GM12878 (cell line): Measurements from ENCODE around the gene INSC. TPM values are rescaled to one million over a fixed set of nuclear protein-coding genes. Genes with fewer than 3 reads are reported as not detected.

ENCODE experiments used
- ATAC-seq: fragments of 200-7000 bp; cut with Tn5 transposase; 3 replicates; pipeline ENCODE4 v1.9.1; 2020; ENCODE audit warnings: mild to moderate bottlenecking, moderate library complexity
- BruUV-seq: library from RNA; stranded (reverse); fragments of 400-500 nt; replicated peaks from 2 replicates; lab custom pipeline; 2021; lab: Mats Ljungman, UMichigan
- CTCF ChIA-PET: fragments of 300-600 bp; sonication (Branson Sonifier 250); formaldehyde crosslinking; extraction: SDS; loops from one replicate; lab custom pipeline; 2021; ENCODE audit warnings: inconsistent platforms; lab: Yijun Ruan, JAX
- POLR2A ChIA-PET: fragments of 350-600 bp; formaldehyde crosslinking; extraction: SDS; loops from one replicate; lab custom pipeline; 2021; ENCODE audit warnings: inconsistent platforms; lab: Charles Lee
- RAD21 ChIA-PET: fragments of 300-600 bp; sonication (Branson Sonifier 250); formaldehyde crosslinking; loops from one replicate; lab custom pipeline; 2023; ENCODE audit warnings: antibody characterized with exemption; ENCODE audit not compliant: unreplicated experiment; lab: Charles Lee
- SMC1A ChIA-PET: fragments of 300-600 bp; sonication (Branson Sonifier 250); formaldehyde crosslinking; loops from one replicate; lab custom pipeline; 2023; ENCODE audit not compliant: unreplicated experiment, uncharacterized antibody; lab: Charles Lee
- DNase-seq: peaks from one replicate; pipeline ENCODE4 v3.0.0-alpha.2; 2011; ENCODE audit warnings: low read depth, low spot score
- FAIRE-seq: peaks from 3 replicates; lab custom pipeline; 2011; peaks lifted over from hg19 to GRCh38; lab: Jason Lieb, UNC
- H2AFZ ChIP-seq: 2 replicates; pipeline ENCODE4 v1.6.0; 2011; ENCODE audit warnings: low read depth, low read length, control low read depth; ENCODE audit not compliant: control insufficient read depth
- H3K27ac ChIP-seq: 2 replicates; pipeline ENCODE4 v1.5.1; 2011; ENCODE audit warnings: control low read depth; ENCODE audit not compliant: control insufficient read depth, insufficient read depth
- H3K27me3 ChIP-seq, 2 experiments: replicated peaks in 1 of 2; 2 replicates each; pipeline versions ENCODE4 v1.6.0 to v1.6.1; 2011; ENCODE audit warnings: low read length in 1 of 2; ENCODE audit not compliant: control insufficient read depth in 2 of 2, insufficient read depth in 2 of 2
- H3K36me3 ChIP-seq, 2 experiments: 2 replicates each; pipeline ENCODE4 v1.5.1; 2011; ENCODE audit warnings: low read length in 1 of 2; ENCODE audit not compliant: control insufficient read depth in 2 of 2, insufficient read depth in 2 of 2
- H3K4me1 ChIP-seq: 2 replicates; pipeline ENCODE4 v1.6.1; 2011; ENCODE audit warnings: mild to moderate bottlenecking, low read length, moderate library complexity, mixed read lengths; ENCODE audit not compliant: control insufficient read depth, insufficient read depth
- H3K4me2 ChIP-seq: 2 replicates; pipeline ENCODE4 v1.6.0; 2011; ENCODE audit warnings: control low read depth; ENCODE audit not compliant: control insufficient read depth, insufficient read depth
- H3K4me3 ChIP-seq: fragments of 200-600 bp; sonication (generic); 2 replicates; pipeline ENCODE4 v1.5.1; 2016
- H3K79me2 ChIP-seq: 2 replicates; pipeline ENCODE4 v1.6.0; 2011; ENCODE audit warnings: low read length; ENCODE audit not compliant: control insufficient read depth, insufficient read depth
- H3K9ac ChIP-seq: 2 replicates; pipeline ENCODE4 v1.8.0; 2011; ENCODE audit warnings: low read length, control low read depth, mixed read lengths; ENCODE audit not compliant: control insufficient read depth, insufficient read depth
- H3K9me3 ChIP-seq: replicated peaks from 3 replicates; pipeline ENCODE4 v1.5.1; 2011; ENCODE audit warnings: mild to moderate bottlenecking, low read length; ENCODE audit not compliant: control insufficient read depth, insufficient read depth
- H4K20me1 ChIP-seq: 2 replicates; pipeline ENCODE4 v1.6.0; 2011; ENCODE audit not compliant: control insufficient read depth, insufficient read depth
- CBX5 ChIP-seq: sonication (generic); IDR thresholded peaks from 2 replicates; pipeline ENCODE4 v1.6.1; 2016; ENCODE audit warnings: low read depth, moderate library complexity, mild to moderate bottlenecking, inconsistent platforms
- CHD4 ChIP-seq: fragments of 200-600 bp; sonication (generic); IDR thresholded peaks from 2 replicates; pipeline ENCODE4 v1.6.1; 2016; ENCODE audit warnings: mild to moderate bottlenecking
- CREB1 ChIP-seq: IDR thresholded peaks from 2 replicates; pipeline ENCODE4 v1.6.1; 2012; ENCODE audit warnings: low read depth, mild to moderate bottlenecking, inconsistent platforms
- E4F1 ChIP-seq: fragments of 450-650 bp; IDR thresholded peaks from 2 replicates; pipeline ENCODE4 v1.6.1; 2018; ENCODE audit warnings: borderline replicate concordance, mild to moderate bottlenecking; ENCODE audit not compliant: partially characterized antibody
- EGR1 ChIP-seq, 2 experiments: IDR thresholded peaks; 1 replicate in 1 of 2; 2 replicates in 1 of 2; pipeline ENCODE4 v1.6.1; 2011 to 2012; ENCODE audit warnings: low read depth in 2 of 2, low read length in 2 of 2, borderline replicate concordance in 1 of 2, mild to moderate bottlenecking in 1 of 2, moderate library complexity in 1 of 2
- HDAC2 ChIP-seq: fragments of 200-600 bp; sonication (generic); IDR thresholded peaks from 2 replicates; pipeline ENCODE4 v1.6.1; 2017
- MEF2A ChIP-seq: IDR thresholded peaks from 2 replicates; pipeline ENCODE4 v1.6.1; 2011; ENCODE audit warnings: low read depth, mild to moderate bottlenecking, low read length, moderate library complexity; ENCODE audit not compliant: insufficient read depth
- MXI1 ChIP-seq: fragments of 150-350 bp; IDR thresholded peaks from 2 replicates; pipeline ENCODE4 v1.6.1; 2011; ENCODE audit warnings: low read depth, mild to moderate bottlenecking, inconsistent platforms, low read length, improper control_type of control experiment
- NBN ChIP-seq: fragments of 450-650 bp; IDR thresholded peaks from 2 replicates; pipeline ENCODE4 v1.6.1; 2016
- NR2C1 ChIP-seq: fragments of 450-650 bp; IDR thresholded peaks from 2 replicates; pipeline ENCODE4 v1.6.1; 2017; ENCODE audit warnings: antibody characterized with exemption, mild to moderate bottlenecking, moderate library complexity
- POLR2AphosphoS2 ChIP-seq: IDR thresholded peaks from 2 replicates; pipeline ENCODE4 v1.6.1; 2011; ENCODE audit warnings: low read depth, mild to moderate bottlenecking, low read length, improper control_type of control experiment, moderate library complexity
- RFX5 ChIP-seq: IDR thresholded peaks from 2 replicates; pipeline ENCODE4 v1.6.1; 2011; ENCODE audit warnings: low read depth, low read length, improper control_type of control experiment
- SRF ChIP-seq, 2 experiments: IDR thresholded peaks; 2 replicates each; pipeline ENCODE4 v1.6.1; 2011; ENCODE audit warnings: low read depth in 2 of 2, low read length in 2 of 2, mild to moderate bottlenecking in 1 of 2, moderate library complexity in 1 of 2
- TCF3 ChIP-seq: IDR thresholded peaks from 2 replicates; pipeline ENCODE4 v1.6.1; 2012; ENCODE audit warnings: low read depth, mild to moderate bottlenecking, low read length, borderline replicate concordance; ENCODE audit not compliant: insufficient read depth
- USF1 ChIP-seq: IDR thresholded peaks from 2 replicates; pipeline ENCODE4 v1.6.1; 2011; ENCODE audit warnings: borderline replicate concordance, low read depth, mild to moderate bottlenecking, moderate library complexity, mixed read lengths, low read length; ENCODE audit not compliant: insufficient read depth; ENCODE audit errors: extremely low read length
- WRNIP1 ChIP-seq: IDR thresholded peaks from 2 replicates; pipeline ENCODE4 v1.6.1; 2011; ENCODE audit warnings: low read depth, low read length, improper control_type of control experiment, borderline replicate concordance
- YY1 ChIP-seq: IDR thresholded peaks from 2 replicates; pipeline ENCODE4 v1.6.1; 2011; ENCODE audit warnings: low read depth, mild to moderate bottlenecking, low read length
- ZNF274 ChIP-seq: IDR thresholded peaks from one replicate; pipeline ENCODE4 v1.8.0; 2011; ENCODE audit not compliant: insufficient read length, insufficient read depth
- ZNF622 ChIP-seq: fragments of 450-650 bp; IDR thresholded peaks from 2 replicates; pipeline ENCODE4 v1.6.1; 2017; ENCODE audit warnings: mild to moderate bottlenecking, inconsistent platforms
- WGBS: methylation state at CpG from one replicate; pipeline ENCODE4 v1.1.6; 2016; ENCODE audit warnings: low lambda C conversion rate; ENCODE audit not compliant: insufficient replicate concordance, insufficient coverage; ENCODE audit errors: missing lambda C conversion rate; 5-methylcytosine and 5-hydroxymethylcytosine counted together
- in situ Hi-C: fragments of 300-500 bp; cut with MboI; formaldehyde crosslinking; loops from 9 replicates; pipeline ENCODE4 v1.14.3; 2018; ENCODE audit warnings: mixed read lengths
- intact Hi-C: fragments of 100-400 bp; cut with micrococcal nuclease; formaldehyde crosslinking; loops from one replicate; pipeline ENCODE4 v1.14.2; 2022; ENCODE audit not compliant: unreplicated experiment
- polyA plus RNA-seq, 11 experiments: library from polyadenylated mRNA; depleted of rRNA in 4 of 11; unstranded in 6 of 11; stranded (reverse) in 5 of 11; fragments of >200 nt; fragmentation: Nextera tagmentation in 4 of 11; fragmentation: Illumina TruSeq in 1 of 11; extraction: Ambion mirVana in 4 of 11; extraction: Trizol in 1 of 11; gene quantifications; 1 replicate in 1 of 11; 2 replicates in 10 of 11; pipeline versions ENCODE4 v1.2.1 to v1.2.3, GENCODE V29; 2011 to 2016; ENCODE audit warnings: inconsistent platforms in 2 of 11, missing spikeins in 2 of 11, low read depth in 1 of 11
- total RNA-seq, 4 experiments: library from RNA; depleted of rRNA in 3 of 4; stranded (reverse); fragments of >200 nt in 3 of 4; fragmentation: Illumina TruSeq in 1 of 4; extraction: Trizol in 1 of 4; gene quantifications; 2 replicates each; pipeline versions ENCODE4 v1.2.1 to v1.2.3, GENCODE V29; 2013 to 2021

INSC gene
- total and polyA plus RNA-seq, 10 of the 15 experiments (the other 5 are each of a cell fraction or from before 2014, with no cell fraction given) = 0.13 to 0.33 TPM; not detected in 8

GRCh38 chr11:15192005-15192556 lies 77.4 kb downstream of the INSC start (continued):
- TF ChIP-seq E4F1 = no peak
- TF ChIP-seq EGR1 (IDR thresholded peaks at IDR 0.05; ENCODE audit: borderline replicate concordance in 1 of 2, low read depth in 2 of 2, low read length in 2 of 2) = no peak
- TF ChIP-seq WRNIP1 = no peak

GRCh38 chr11:15194671-15195415 lies 80.1 kb downstream of the INSC start:
- WGBS = 0% methylated on average over 2 of the region's 2 CpGs
- ChIA-PET CTCF (interaction anchor here (0.7 to 1.9 kb wide), 4 partner anchors 13 to 286 kb away, joined by 3 to 8 read pairs (median 6); no protein-coding TSS in a partner anchor), POLR2A (no interaction called here), RAD21 (no interaction called here), SMC1A (interaction anchor here (0.9 to 1.2 kb wide), 2 partner anchors 10 kb away, joined by 3 read pairs; no protein-coding TSS in a partner anchor)
- no peak for FAIRE-seq
- in situ Hi-C loops = loop anchor here (5.0 kb wide), 1 partner anchor 93 kb away; no protein-coding TSS in a partner anchor
- no peak overlapping the region for H3K9ac ChIP-seq
- ATAC-seq = no peak
- H3K9me3 ChIP-seq = no peaks in the 10 kb centered on the region
- H3K4me2 ChIP-seq = no peak overlapping the region
- no peak overlapping the region for H3K27ac ChIP-seq
- no peaks in the 10 kb centered on the region for H3K4me1 ChIP-seq
- H3K36me3 ChIP-seq = no peaks in the 10 kb centered on the region
- intact Hi-C loops = no loop called here
- no peak for DNase-seq
- H3K27me3 ChIP-seq = no peaks in the 10 kb centered on the region
- no peaks in the 10 kb centered on the region for H4K20me1 ChIP-seq
- no peak overlapping the region for H3K4me3 ChIP-seq
- H3K79me2 ChIP-seq = no peaks in the 10 kb centered on the region
- BruUV-seq = no TSS peak
- no peak overlapping the region for H2AFZ ChIP-seq
- TF ChIP-seq CHD4 (no peak), ZNF622 (no peak), MXI1 (no peak), NR2C1 (no peak), POLR2AphosphoS2 (no peak), CBX5 (no peak), SRF (IDR thresholded peaks at IDR 0.05; ENCODE audit: low read depth in 2 of 2, low read length in 2 of 2) (no peak), MEF2A (no peak), HDAC2 (no peak), TCF3 (no peak), RFX5 (no peak), USF1 (no peak), CREB1 (no peak), NBN (no peak), ZNF274 (no peak), YY1 (no peak)
